NCI-H1105 (cell line): ENCODE data around the gene ZNF283.

Source experiments
- DNase-seq: peaks from one replicate; lab custom pipeline; 2025; lab: John Stamatoyannopoulos, UW

Gene ZNF283

DNA sequence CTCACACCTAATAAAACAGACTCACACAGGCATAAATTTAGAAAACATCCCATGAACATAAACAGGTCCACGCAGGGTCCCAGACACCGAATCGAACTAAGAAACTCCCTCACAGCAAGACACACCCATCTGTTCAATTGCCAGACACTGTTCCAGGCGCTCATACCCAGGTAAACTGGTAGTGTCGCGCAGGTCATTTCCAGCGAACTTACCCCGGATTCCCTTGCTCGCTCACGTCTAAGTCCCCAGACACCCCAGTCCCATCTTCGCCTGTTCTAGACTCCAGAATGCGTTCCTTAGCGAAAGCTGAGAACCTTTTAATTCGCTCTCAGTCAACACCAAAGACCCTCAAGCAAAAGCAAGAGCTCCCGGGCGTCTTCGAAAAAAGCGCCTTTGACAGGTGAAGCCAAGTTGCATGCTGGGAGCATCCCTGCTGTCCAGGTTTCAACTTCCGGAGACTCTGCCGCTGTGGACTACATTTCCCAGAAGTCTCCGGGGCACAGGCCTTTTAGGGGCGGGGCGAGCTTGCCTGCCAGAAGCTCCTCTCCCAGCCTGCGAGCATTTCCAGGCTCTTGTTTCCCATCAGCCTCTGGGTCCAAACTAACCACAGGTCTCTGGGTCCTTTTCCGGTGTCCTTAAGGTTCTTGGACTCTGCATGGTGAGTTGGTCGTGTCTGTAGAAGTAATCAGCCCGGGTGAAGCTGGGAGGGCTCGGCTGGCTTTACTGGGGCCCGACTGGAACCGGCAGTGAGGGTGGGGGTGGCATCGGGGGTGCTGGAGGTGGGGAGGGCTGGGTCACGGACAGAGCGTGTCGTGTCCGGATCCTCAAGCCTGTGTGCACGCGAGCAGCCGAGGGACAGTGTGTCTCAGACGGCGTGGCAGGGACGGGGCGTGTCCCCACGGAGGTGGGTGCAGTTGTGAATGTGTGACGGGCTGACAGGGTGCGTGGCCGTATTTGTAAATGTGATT, at the start of gene ZNF283:
ZNF283 (plus strand) TSS at position 535 of the 968 bp plus-strand sequence. CDS start 6,184 bp downstream, outside the sequence.
- peak; percentile 77 for DNase-seq

- DNase-seq: peak; percentile 82
Observed at GRCh38 chr19:43778651-43779050, 48.5 kb upstream of the ZNF283 start.

GRCh38 chr19:43779147-43779819, 47.8 kb upstream of the ZNF283 start:
- no peak for DNase-seq

GRCh38 chr19:43779820-43780219, 47.3 kb upstream of the ZNF283 start:
- no peak for DNase-seq

DNA sequence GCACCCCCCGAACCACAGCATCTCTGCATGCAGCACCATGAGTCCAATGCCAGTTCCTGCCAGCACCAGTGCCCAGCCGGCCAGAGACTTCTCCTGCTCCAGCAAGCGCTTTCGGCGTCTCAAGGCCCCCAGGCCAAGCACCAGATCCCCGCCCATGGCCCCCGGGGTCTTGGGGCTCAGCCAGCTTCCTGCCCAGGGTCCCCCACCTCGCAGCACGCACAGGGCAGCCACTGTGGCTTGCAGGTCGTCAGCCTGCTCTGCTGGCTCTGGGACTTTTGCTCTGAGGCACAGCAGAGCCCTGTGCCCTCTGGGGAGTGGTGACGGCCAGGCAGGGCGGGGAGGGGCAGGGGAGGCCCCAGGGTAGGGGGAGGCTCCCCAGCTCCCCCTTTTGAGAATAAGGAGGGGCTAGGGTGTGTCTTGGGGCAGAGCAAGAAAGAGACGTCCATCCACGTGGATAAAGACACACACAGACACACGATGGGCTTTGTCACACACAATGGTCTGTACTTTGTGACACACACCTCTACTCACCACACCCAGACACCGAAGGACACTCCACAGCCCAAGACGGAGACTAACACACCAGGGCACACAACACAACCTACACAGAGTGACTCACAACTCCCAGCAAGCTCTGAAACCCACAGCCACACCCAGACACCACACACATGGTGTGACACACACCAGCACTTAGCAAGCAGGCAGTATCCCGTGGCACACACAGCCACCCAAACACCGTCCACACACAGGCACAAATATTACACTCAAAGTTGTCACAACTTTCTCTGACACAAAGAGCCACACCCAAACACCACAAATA, 46.2 kb upstream of the ZNF283 start, which contains the start of gene KCNN4:
KCNN4 (minus strand) TSS at position 268 of the 820 bp plus-strand sequence; CDS start at position 156, 112 bp downstream.
- no peak for DNase-seq

DNA sequence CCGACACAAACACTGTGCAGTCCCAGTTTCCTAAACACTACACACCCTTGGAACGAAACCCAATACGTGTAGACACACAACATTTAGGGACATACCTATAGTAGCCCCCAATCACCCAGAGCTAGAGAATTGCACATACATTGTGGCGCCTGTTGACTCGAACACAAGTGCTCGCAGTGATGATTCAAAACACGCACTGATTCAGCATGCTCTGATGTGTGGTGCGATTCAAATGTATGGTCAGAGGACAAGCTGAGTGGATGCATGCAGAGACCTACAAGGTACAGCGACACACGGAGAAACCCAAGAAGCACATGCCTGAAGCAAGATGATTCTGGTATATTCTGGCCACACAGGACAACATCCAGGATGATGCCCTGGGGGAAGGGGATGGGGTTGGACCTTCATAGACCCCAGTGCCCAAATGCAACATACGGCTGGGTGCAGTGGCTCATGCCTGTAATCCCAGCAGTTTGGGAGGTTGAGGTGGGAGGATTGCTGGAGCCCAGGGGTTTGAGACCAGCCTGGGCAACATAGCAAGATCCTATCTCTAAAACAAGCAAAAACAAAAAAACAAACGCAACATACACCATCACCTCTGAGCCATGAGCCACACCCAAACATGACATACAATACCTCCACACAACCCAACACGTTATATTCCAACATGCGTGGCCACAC, 45.4 kb upstream of the ZNF283 start:
- no peak for DNase-seq

DNA sequence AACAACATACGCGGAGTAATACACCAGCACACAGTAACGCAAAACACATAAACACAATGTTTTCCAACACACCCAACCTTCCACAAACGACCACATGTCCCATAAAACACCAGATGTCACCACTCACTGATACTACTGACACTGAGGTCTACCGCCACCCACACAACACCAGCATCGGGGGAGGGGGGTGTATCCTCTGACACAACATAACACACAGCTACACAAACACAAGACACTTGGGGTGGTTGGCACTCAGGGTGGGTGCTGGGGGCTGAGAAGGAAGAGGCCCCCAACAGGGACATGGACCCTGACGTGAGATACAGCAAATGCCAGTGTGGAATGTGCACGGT, 44.8 kb upstream of the ZNF283 start:
- no peak for DNase-seq

- DNase-seq: no peak
Observed at GRCh38 chr19:43782689-43783231, 44.4 kb upstream of the ZNF283 start.

- DNase-seq: no peak
Observed at GRCh38 chr19:43783636-43784035, 43.5 kb upstream of the ZNF283 start.

DNA sequence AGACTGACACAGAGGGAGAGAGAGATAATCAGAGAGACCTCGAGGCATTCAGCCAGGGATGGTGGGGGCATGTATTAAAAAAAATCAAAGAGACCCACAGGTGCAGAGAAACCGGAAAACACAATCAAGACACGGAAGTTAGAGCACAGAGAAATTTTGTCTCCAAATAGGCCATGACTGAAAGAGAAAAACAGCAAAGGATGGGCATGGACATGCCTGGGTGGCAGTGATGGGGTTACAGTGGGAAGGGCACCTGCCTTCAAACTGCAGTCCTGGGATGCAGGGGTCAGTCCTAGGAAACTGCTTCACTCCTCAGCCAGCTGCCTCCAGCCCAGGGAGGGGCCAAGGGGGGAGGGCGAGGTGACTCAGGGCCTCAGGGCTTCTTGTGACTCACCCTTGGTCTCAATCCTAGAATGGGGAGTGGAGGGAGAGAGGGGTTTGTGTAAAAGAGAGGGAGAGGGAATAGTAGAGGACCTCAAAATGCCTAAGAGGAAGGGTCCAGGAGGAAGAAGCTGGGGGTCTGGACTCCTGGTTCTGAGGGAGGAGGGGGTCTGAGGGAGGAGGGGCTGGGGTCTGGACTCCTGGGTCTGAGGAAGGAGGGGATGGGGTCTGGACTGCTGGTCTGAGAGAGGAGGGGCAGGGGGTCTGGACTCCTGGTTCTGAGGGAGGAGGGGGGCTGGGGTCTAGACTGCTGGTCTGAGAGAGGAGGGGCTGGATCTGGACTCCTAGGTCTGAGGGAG, 42.7 kb upstream of the ZNF283 start:
- no peak for DNase-seq

GRCh38 chr19:43784981-43785808, 41.9 kb upstream of the ZNF283 start:
- DNase-seq: peak; percentile 64

DNA sequence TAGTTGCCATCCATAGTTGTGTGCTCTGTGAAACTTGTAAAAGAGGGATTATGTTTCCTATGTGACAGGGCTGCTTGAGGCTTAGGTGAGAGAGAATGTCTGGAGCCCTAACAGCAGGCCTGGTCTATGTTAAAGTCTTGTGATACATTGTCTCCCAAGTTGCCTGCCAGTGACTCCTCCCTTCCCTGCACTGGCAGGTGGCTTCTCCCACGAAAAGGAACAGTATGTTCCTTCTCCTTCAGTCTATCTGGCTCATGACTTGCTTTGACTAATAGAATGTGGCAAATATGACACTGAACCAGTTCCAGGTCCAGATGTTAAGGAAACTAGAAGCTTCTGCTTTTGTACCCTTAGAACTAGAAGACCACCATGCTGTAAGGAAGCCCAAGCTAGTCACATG, 40.5 kb upstream of the ZNF283 start:
- DNase-seq: no peak

GRCh38 chr19:43789029-43789428, 38.1 kb upstream of the ZNF283 start:
- no peak for DNase-seq

GRCh38 chr19:43790587-43790986, 36.5 kb upstream of the ZNF283 start:
- no peak for DNase-seq

- no peak for DNase-seq
Observed at GRCh38 chr19:43797118-43797517, 30.0 kb upstream of the ZNF283 start.

- DNase-seq: no peak
Observed at GRCh38 chr19:43797556-43797955, 29.6 kb upstream of the ZNF283 start.

GRCh38 chr19:43798026-43798545, 29.0 kb upstream of the ZNF283 start:
- no peak for DNase-seq

DNA sequence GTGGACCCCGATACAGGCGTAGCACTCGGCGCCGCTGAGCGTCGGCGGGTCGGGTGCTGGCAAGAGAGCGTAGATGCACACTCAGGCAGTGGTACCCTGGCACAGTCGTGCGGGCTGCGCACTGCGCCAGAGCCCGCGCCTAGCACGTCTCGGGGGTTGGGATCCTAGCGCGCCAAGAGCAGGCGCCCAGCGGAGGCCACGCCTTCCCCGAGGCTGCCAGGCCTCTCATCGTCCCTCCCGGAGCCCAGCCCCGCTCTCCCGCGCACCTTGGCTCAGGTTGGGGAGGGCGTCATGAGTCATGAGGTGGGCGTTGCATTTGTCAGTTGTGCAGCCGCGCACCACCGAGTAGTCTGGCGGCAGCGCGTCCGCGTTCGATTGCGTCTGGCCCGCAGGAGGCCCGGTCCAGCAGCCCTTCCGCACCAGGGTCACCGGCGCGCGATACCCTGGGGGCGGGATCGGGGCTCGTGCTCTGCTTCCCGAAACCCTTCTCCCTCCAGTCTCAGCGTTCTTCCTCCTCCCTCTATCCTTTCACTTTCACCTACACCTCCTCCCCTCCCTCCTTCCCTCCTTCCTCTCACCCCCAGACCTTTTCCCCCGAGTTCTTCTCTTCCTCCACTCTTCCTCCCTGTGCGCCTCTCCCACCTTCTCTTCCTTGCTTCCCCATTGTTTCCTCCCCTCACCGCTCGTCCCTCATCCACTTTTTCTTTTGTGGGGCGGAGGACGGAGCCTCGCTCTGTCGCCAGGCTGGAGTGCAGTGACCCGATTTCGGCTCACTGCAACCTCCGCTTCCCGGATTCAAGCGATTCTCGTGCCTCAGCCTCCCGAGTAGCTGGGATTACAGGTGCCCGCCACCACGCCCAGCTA, 28.3 kb upstream of the ZNF283 start:
- DNase-seq: no peak
